GM12864 (cell line): ENCODE data around the gene ABLIM2.

Source experiments
- DNase-seq: peaks from one replicate; pipeline ENCODE4 v3.0.0-alpha.2; 2011; ENCODE audit warnings: low read depth
- H3K4me3 ChIP-seq: 2 replicates; pipeline ENCODE4 v1.5.1; 2011; ENCODE audit warnings: mild to moderate bottlenecking, low read depth, low read length, control low read depth
- TF ChIP-seq, protein P1 (sequence below): IDR thresholded peaks from 2 replicates; pipeline ENCODE4 v1.5.1; 2011; ENCODE audit warnings: low read depth, mild to moderate bottlenecking, moderate library complexity, low read length, control low read depth, inconsistent platforms; ENCODE audit errors: missing control alignments

ABLIM2 gene

GRCh38 chr4:8150152-8151090 lies 8.2 kb downstream of the ABLIM2 start:
- DNase-seq = no peak
- TF ChIP-seq, protein P1, sequence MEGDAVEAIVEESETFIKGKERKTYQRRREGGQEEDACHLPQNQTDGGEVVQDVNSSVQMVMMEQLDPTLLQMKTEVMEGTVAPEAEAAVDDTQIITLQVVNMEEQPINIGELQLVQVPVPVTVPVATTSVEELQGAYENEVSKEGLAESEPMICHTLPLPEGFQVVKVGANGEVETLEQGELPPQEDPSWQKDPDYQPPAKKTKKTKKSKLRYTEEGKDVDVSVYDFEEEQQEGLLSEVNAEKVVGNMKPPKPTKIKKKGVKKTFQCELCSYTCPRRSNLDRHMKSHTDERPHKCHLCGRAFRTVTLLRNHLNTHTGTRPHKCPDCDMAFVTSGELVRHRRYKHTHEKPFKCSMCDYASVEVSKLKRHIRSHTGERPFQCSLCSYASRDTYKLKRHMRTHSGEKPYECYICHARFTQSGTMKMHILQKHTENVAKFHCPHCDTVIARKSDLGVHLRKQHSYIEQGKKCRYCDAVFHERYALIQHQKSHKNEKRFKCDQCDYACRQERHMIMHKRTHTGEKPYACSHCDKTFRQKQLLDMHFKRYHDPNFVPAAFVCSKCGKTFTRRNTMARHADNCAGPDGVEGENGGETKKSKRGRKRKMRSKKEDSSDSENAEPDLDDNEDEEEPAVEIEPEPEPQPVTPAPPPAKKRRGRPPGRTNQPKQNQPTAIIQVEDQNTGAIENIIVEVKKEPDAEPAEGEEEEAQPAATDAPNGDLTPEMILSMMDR = no peak
- H3K4me3 ChIP-seq = no peak overlapping the region

GRCh38 chr4:8149664-8150063 lies 8.9 kb downstream of the ABLIM2 start:
- DNase-seq = no peak
- TF ChIP-seq, protein P1 = no peak
- no peak overlapping the region for H3K4me3 ChIP-seq

- H3K4me3 ChIP-seq = no peak overlapping the region
- TF ChIP-seq, protein P1 = no peak
- no peak for DNase-seq
Observed at GRCh38 chr4:8148785-8149435, 9.7 kb downstream of the ABLIM2 start.

GRCh38 chr4:8148159-8148558 lies 10.5 kb downstream of the ABLIM2 start:
- TF ChIP-seq, protein P1 = no peak
- H3K4me3 ChIP-seq = no peak overlapping the region
- DNase-seq = no peak

DNA sequence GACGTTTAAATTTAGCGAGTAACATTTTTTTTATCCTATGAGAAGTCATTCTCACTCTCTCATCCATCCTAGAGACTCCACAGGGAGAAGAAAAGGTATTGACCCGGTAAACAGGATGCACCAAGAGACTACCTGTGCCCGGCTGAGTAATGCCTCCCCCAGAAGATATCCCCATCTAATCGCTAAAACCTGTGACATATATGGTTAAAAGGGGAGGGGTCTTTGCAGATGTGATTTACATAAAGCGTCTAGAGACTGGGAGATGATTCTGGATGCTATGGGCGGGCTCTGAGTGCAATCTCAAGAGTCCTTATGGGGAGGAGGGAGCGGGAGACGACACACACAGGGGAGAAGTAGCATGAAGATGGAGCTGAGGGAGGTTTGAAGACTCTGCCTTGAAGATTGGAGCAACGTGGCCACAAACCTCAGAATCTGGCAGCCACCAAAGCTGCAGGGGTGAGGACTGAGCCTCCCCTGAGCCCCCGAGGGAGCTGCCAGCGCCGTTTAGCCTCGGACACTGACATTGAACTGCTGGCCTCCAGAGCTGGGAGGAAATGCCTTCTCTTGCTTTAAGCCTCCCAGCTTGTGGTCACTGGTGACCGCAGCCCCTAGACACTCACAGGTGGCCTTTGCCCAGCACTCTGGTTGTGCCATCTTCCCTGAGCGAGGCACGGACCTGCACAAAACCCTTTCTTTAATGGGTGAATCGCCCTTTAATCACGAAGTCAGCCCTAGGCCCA lies 11.2 kb downstream of the ABLIM2 start:
- TF ChIP-seq, protein P1 = no peak
- DNase-seq = no peak
- H3K4me3 ChIP-seq = no peak overlapping the region

DNA sequence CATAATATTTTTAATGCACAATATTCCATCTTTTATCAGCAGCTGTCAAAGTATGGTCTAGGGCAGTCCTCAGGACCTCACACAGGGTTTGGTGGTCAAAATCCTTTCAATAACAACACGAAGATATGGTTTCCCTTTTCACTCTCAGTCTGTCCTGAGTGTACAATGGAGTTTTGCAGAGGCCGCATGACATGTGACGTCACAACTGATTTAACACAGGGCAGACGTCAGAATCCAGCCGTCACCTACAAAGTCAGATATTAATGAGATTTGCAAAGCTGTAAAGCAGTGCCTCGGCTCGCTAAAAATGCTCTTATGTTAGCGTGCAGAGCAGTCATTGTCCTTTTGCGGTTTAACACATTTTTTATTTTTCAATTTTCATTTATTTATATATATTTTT lies 12.5 kb downstream of the ABLIM2 start:
- TF ChIP-seq, protein P1 = no peak
- no peak overlapping the region for H3K4me3 ChIP-seq
- DNase-seq = no peak
